GM23248 (cell line): ENCODE data around the gene TRAPPC3L. TPM values are rescaled to one million over a fixed set of nuclear protein-coding genes. Genes with fewer than 3 reads are reported as not detected.

Source experiments
- DNase-seq: peaks from one replicate; pipeline ENCODE4 v3.0.0-alpha.2; 2015
- H2AFZ ChIP-seq: fragments of 200-600 bp; sonication (generic); 2 replicates; pipeline ENCODE4 v1.6.1; 2016; ENCODE audit warnings: antibody characterized with exemption
- H3F3A ChIP-seq: fragments of 200-600 bp; sonication (generic); 2 replicates; pipeline ENCODE4 v1.6.1; 2016; ENCODE audit warnings: mild to moderate bottlenecking, antibody characterized with exemption, mixed run types; ENCODE audit not compliant: insufficient read depth
- H3K27ac ChIP-seq: fragments of 200-600 bp; sonication (generic); 2 replicates; pipeline ENCODE4 v1.5.1; 2016; ENCODE audit warnings: mild to moderate bottlenecking
- H3K27me3 ChIP-seq: fragments of 200-600 bp; sonication (generic); replicated peaks from 2 replicates; pipeline ENCODE4 v1.6.1; 2016; ENCODE audit warnings: mild to moderate bottlenecking; ENCODE audit not compliant: insufficient read depth
- H3K36me3 ChIP-seq: fragments of 200-600 bp; sonication (generic); 2 replicates; pipeline ENCODE4 v1.6.1; 2016; ENCODE audit warnings: low read depth, mild to moderate bottlenecking
- H3K4me1 ChIP-seq: fragments of 200-600 bp; sonication (generic); 2 replicates; pipeline ENCODE4 v1.6.1; 2016; ENCODE audit warnings: mild to moderate bottlenecking; ENCODE audit not compliant: insufficient read depth
- H3K4me2 ChIP-seq: fragments of 200-600 bp; sonication (generic); one replicate; pipeline ENCODE4 v1.6.1; 2016; ENCODE audit warnings: mild to moderate bottlenecking; ENCODE audit not compliant: unreplicated experiment
- H3K4me3 ChIP-seq: fragments of 200-600 bp; sonication (generic); 2 replicates; pipeline ENCODE4 v1.5.1; 2016; ENCODE audit warnings: mild to moderate bottlenecking
- H3K79me2 ChIP-seq: fragments of 200-600 bp; sonication (generic); 2 replicates; pipeline ENCODE4 v1.6.1; 2016; ENCODE audit warnings: mild to moderate bottlenecking; ENCODE audit not compliant: insufficient read depth
- H3K9ac ChIP-seq: fragments of 200-600 bp; sonication (generic); 2 replicates; pipeline ENCODE4 v1.6.1; 2016; ENCODE audit warnings: mild to moderate bottlenecking
- H3K9me2 ChIP-seq: fragments of 200-600 bp; sonication (generic); 2 replicates; pipeline ENCODE4 v1.6.1; 2016; ENCODE audit warnings: mixed run types, mild to moderate bottlenecking, moderate library complexity; ENCODE audit not compliant: insufficient read depth
- H3K9me3 ChIP-seq: fragments of 200-600 bp; sonication (generic); one replicate; pipeline ENCODE4 v1.6.1; 2017; ENCODE audit warnings: low read depth
- H4K20me1 ChIP-seq: fragments of 200-600 bp; sonication (generic); 2 replicates; pipeline ENCODE4 v1.6.0; 2016; ENCODE audit not compliant: insufficient read depth
- EZH2 ChIP-seq: fragments of 200-600 bp; sonication (generic); IDR thresholded peaks from 2 replicates; pipeline ENCODE4 v1.6.1; 2018; ENCODE audit warnings: antibody characterized with exemption, mild to moderate bottlenecking; ENCODE audit not compliant: insufficient read depth, poor library complexity, severe bottlenecking
- EZH2phosphoT487 ChIP-seq: fragments of 200-600 bp; sonication (generic); IDR thresholded peaks from 2 replicates; pipeline ENCODE4 v1.6.1; 2018; ENCODE audit warnings: antibody characterized with exemption, moderate library complexity, mild to moderate bottlenecking, low read depth; ENCODE audit not compliant: insufficient read depth
- WGBS, 2 experiments: methylation state at CpG; one replicate each; pipeline ENCODE4 v1.1.6; 2015 to 2017; ENCODE audit warnings: low lambda C conversion rate in 2 of 2, low coverage in 1 of 2; ENCODE audit errors: missing lambda C conversion rate in 2 of 2; 5-methylcytosine and 5-hydroxymethylcytosine counted together
- in situ Hi-C: fragments of 300-500 bp; cut with MboI; formaldehyde crosslinking; loops from 2 replicates; pipeline ENCODE4 v1.15.0; 2020
- polyA plus RNA-seq: library from polyadenylated mRNA; unstranded; fragments of >200 nt; fragmentation: Nextera tagmentation; extraction: Ambion mirVana; gene quantifications from 2 replicates; pipeline ENCODE4 v1.2.1, GENCODE V29; 2016
- total RNA-seq: library from RNA; depleted of rRNA; stranded (reverse); fragments of >200 nt; shearing (Covaris generic); gene quantifications from 2 replicates; pipeline ENCODE4 v1.2.3, GENCODE V29; 2014

Gene TRAPPC3L
- total and polyA plus RNA-seq, 2 experiments from 2014 or later, result not detected

- no peaks in the 10 kb centered on the region for H3K36me3 ChIP-seq
- WGBS, 2 experiments, result 71 to 74% methylated on average over 2 of the region's 2 CpGs
- H3K27me3 ChIP-seq, result 0 out of 2 replicates have a peak, but pooled peaks cover 7% of the 10 kb centered on the region
- no peak overlapping the region for H3K27ac ChIP-seq
- no peak overlapping the region for H3K4me2 ChIP-seq
- H3K4me3 ChIP-seq, result no peak overlapping the region
- no peak overlapping the region for H2AFZ ChIP-seq
- no peak for DNase-seq
- no peaks in the 10 kb centered on the region for H3K9me2 ChIP-seq
- H3K9ac ChIP-seq, result no peak overlapping the region
- 0 out of 2 replicates have a peak, but pooled peaks cover 6% of the 10 kb centered on the region for H3F3A ChIP-seq
- in situ Hi-C loops, result no loop called here
- TF ChIP-seq EZH2phosphoT487, result no peak
- TF ChIP-seq EZH2, result no peak
- no peaks in the 10 kb centered on the region for H3K4me1 ChIP-seq
- H3K9me3 ChIP-seq, result no peaks in the 10 kb centered on the region
- no peaks in the 10 kb centered on the region for H4K20me1 ChIP-seq
- no peaks in the 10 kb centered on the region for H3K79me2 ChIP-seq
Measured at GRCh38 chr6:116456927-116457326, 88.6 kb downstream of the TRAPPC3L start.

- in situ Hi-C loops, result no loop called here
- 0 out of 2 replicates have a peak, but pooled peaks cover 4% of the 10 kb centered on the region for H3F3A ChIP-seq
- H3K36me3 ChIP-seq, result no peaks in the 10 kb centered on the region
- H3K9me3 ChIP-seq, result no peaks in the 10 kb centered on the region
- no peaks in the 10 kb centered on the region for H3K4me1 ChIP-seq
- no peaks in the 10 kb centered on the region for H4K20me1 ChIP-seq
- H3K9me2 ChIP-seq, result no peaks in the 10 kb centered on the region
- no peak overlapping the region for H3K9ac ChIP-seq
- H3K27ac ChIP-seq, result no peak overlapping the region
- H2AFZ ChIP-seq, result no peak overlapping the region
- no peak overlapping the region for H3K4me2 ChIP-seq
- DNase-seq, result no peak
- TF ChIP-seq EZH2, result no peak
- no peak for TF ChIP-seq EZH2phosphoT487
- H3K4me3 ChIP-seq, result no peak overlapping the region
- 0 out of 2 replicates have a peak, but pooled peaks cover 7% of the 10 kb centered on the region for H3K27me3 ChIP-seq
- no peaks in the 10 kb centered on the region for H3K79me2 ChIP-seq
- 92% methylated on average over 3 of the region's 3 CpGs for WGBS, 2 experiments
Measured at GRCh38 chr6:116456106-116456505, 89.4 kb downstream of the TRAPPC3L start.

- Histone ChIP-seq H3F3A (peaks cover 10% of the 10 kb centered on the region), H3K36me3 (no peaks in the 10 kb centered on the region), H3K79me2 (no peaks in the 10 kb centered on the region), H3K9me3 (no peaks in the 10 kb centered on the region), H3K4me1 (peaks cover 7% of the 10 kb centered on the region), H4K20me1 (no peaks in the 10 kb centered on the region), H3K27ac (no peak overlapping the region), H3K4me3 (no peak overlapping the region), H3K9ac (no peak overlapping the region), H3K27me3 (no peaks in the 10 kb centered on the region), H3K4me2 (no peak overlapping the region), H2AFZ (no peak overlapping the region), H3K9me2 (no peaks in the 10 kb centered on the region)
- WGBS, 2 experiments, result 97 to 100% methylated on average over 2 of the region's 2 CpGs
- DNase-seq, result no peak
- no peak for TF ChIP-seq EZH2phosphoT487
- TF ChIP-seq EZH2, result no peak
- in situ Hi-C loops, result no loop called here
Measured at GRCh38 chr6:116452531-116452930, 93.0 kb downstream of the TRAPPC3L start.

GRCh38 chr6:116451916-116452315 lies 93.6 kb downstream of the TRAPPC3L start:
- no peaks in the 10 kb centered on the region for H3K27me3 ChIP-seq
- no peak overlapping the region for H3K27ac ChIP-seq
- no peak overlapping the region for H2AFZ ChIP-seq
- peaks cover 11% of the 10 kb centered on the region for H3K4me1 ChIP-seq
- H3K4me3 ChIP-seq, result no peak overlapping the region
- H3K9ac ChIP-seq, result no peak overlapping the region
- TF ChIP-seq EZH2, result no peak
- no peak for TF ChIP-seq EZH2phosphoT487
- no peaks in the 10 kb centered on the region for H3K9me3 ChIP-seq
- peaks cover 13% of the 10 kb centered on the region for H3F3A ChIP-seq
- no peaks in the 10 kb centered on the region for H3K9me2 ChIP-seq
- no peaks in the 10 kb centered on the region for H3K79me2 ChIP-seq
- no peaks in the 10 kb centered on the region for H4K20me1 ChIP-seq
- no peaks in the 10 kb centered on the region for H3K36me3 ChIP-seq
- H3K4me2 ChIP-seq, result no peak overlapping the region
- DNase-seq, result no peak
- in situ Hi-C loops, result no loop called here
